Measurements from ENCODE around the gene ITCH.

DNA sequence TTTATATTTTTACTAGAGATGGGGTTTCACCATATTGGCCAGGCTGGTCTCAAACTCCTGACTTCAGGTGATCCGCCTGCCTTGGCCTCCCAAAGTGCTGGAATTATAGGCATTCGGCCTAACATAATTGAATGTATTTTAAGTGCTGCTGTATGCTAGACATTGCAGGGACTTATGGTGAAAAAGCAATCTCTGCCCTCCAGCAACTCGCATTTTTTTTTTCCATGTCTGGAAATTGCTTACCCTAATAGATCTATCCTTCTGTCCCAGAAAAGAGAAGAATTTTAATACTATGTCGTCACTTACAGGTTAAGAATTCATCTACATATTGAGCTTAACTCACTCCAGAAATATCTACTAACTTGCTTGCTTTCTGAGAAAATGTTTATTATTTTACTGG lies 10.4 kb downstream of the ITCH start:
- TF ChIP-seq, protein P1, sequence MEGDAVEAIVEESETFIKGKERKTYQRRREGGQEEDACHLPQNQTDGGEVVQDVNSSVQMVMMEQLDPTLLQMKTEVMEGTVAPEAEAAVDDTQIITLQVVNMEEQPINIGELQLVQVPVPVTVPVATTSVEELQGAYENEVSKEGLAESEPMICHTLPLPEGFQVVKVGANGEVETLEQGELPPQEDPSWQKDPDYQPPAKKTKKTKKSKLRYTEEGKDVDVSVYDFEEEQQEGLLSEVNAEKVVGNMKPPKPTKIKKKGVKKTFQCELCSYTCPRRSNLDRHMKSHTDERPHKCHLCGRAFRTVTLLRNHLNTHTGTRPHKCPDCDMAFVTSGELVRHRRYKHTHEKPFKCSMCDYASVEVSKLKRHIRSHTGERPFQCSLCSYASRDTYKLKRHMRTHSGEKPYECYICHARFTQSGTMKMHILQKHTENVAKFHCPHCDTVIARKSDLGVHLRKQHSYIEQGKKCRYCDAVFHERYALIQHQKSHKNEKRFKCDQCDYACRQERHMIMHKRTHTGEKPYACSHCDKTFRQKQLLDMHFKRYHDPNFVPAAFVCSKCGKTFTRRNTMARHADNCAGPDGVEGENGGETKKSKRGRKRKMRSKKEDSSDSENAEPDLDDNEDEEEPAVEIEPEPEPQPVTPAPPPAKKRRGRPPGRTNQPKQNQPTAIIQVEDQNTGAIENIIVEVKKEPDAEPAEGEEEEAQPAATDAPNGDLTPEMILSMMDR (IDR thresholded peaks at IDR 0.05): no peak
- no peak for TF ChIP-seq POLR2A (IDR thresholded peaks at IDR 0.05; ENCODE audit: low read depth)
